ENCODE results near the gene TCEANC. TPM values are rescaled to one million over a fixed set of nuclear protein-coding genes. Genes with fewer than 3 reads are reported as not detected.
"Not testable (repeated sequence)": the region's sequence is repeated elsewhere in the genome, so short reads cannot be mapped to it uniquely, and the experiment has no call there.

Gene TCEANC
- polyA plus RNA-seq, 1 donor from 2014 or later: 13.0 TPM

DNA sequence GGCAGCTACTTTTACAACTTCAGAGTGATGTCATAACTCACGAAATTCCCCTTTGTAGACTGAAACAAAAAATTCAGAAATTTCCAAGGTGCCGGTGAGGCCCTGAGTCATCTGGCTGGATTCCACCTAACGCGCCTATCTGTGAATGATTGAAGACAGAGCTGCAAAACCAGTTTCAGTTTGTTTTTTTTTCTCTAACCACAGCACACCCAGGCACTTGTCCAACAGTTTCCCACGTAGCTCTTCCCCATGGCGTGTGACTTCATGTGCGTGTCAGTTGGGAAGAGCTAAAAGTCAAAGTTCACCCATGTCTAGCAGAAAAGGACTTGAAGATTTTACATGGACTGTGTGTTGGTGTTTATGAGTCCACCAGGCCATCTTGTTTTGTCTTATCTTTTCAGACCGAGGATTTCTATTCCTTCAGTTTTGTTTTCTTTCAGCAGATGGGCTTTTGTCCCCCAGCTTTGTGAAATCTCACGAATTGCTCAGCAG is 16.4 kb downstream of the TCEANC start:
- peaks cover 9 to 13% (median 10%) of the 10 kb centered on the region in 3 donors for H3K4me1 Mint-ChIP-seq
- H3K9me3 Mint-ChIP-seq: no peaks in the 10 kb centered on the region
- peaks cover 34% of the 10 kb centered on the region for H3K27me3 Mint-ChIP-seq
- peaks cover 21% of the 10 kb centered on the region for H3K36me3 Mint-ChIP-seq
- peak overlapping the region in 2 of 3 donors; percentile 33 to 49 for H3K27ac Mint-ChIP-seq
- H3K4me3 Mint-ChIP-seq: peak overlapping the region; percentile 27 to 91 (median 66)

DNA sequence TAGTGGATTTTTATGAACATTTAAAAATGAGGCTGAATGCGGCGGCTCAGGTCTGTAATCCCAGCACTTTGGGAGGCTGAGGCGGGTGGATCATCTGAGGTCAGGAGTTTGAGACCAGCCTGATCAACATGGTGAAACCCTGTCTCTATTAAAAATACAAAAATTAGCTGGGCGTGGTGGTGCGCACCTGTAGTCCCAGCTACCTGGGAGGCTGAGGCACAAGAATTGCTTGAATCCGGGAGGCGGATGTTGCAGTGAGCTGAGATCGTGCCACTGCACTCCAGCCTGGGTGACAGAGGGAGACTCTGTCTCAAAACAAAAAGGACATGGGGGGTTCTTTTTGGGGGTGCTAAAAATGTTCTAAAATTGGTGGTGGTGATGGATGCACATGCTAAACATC is 16.8 kb downstream of the TCEANC start:
- Mint-ChIP-seq H3K27me3 (peaks cover 34% of the 10 kb centered on the region), H3K4me1 (peaks cover 9 to 13% (median 10%) of the 10 kb centered on the region in 3 donors), H3K4me3 (peak overlapping the region in 1 of 4 donors; percentile 91), H3K36me3 (peaks cover 21% of the 10 kb centered on the region)
- not testable (repeated sequence) for H3K27ac Mint-ChIP-seq, H3K9me3 Mint-ChIP-seq

DNA sequence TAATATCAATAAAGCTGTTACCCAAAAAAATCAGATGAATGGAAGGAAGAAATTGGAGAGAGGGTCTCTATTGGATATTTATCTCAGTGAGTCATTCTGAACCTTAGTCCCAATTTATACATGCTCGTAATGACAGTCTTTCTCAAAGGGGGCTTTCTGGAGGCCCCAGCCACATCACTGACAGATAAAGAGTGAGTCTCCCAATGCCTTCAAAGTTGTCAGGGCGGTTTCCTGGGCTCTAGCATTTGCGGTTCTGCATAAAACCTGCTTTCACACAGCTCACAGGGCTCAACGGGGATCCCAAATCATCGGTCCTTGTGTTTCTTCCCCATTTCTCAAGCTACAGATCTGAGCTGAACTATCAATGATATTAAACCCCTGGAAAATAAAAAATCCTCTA is 17.3 kb downstream of the TCEANC start:
- Mint-ChIP-seq H3K4me3 (no peak overlapping the region), H3K9me3 (no peaks in the 10 kb centered on the region), H3K4me1 (peaks cover 9 to 13% (median 10%) of the 10 kb centered on the region in 3 donors), H3K27me3 (peaks cover 34% of the 10 kb centered on the region), H3K27ac (no peak overlapping the region), H3K36me3 (peaks cover 20% of the 10 kb centered on the region)

DNA sequence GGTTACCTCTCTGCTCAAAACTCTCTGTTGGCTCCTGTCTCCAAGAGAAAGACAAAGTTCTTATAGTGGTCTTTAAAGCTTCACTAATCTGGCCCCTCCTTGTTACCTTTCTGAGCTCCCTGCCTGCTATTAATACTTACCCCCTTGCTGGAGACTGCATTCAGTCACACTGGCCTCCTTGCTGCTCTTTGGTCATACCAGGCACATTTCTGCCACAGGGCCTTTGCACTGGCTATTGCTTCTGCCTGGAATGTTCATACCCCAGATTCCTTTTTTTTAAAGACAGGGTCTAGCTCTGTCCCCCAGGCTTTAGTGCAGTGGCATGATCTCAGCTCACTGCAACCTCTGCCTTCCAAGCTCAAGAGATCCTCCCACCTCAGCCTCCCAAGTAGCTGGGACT is 20.1 kb downstream of the TCEANC start:
- peaks cover 9 to 13% (median 10%) of the 10 kb centered on the region in 3 donors for H3K4me1 Mint-ChIP-seq
- H3K27ac Mint-ChIP-seq: no peak overlapping the region
- peak overlapping the region in 1 of 4 donors; percentile 67 for H3K4me3 Mint-ChIP-seq
- H3K36me3 Mint-ChIP-seq: peaks cover 19% of the 10 kb centered on the region
- H3K27me3 Mint-ChIP-seq: peaks cover 32% of the 10 kb centered on the region
- no peaks in the 10 kb centered on the region for H3K9me3 Mint-ChIP-seq

DNA sequence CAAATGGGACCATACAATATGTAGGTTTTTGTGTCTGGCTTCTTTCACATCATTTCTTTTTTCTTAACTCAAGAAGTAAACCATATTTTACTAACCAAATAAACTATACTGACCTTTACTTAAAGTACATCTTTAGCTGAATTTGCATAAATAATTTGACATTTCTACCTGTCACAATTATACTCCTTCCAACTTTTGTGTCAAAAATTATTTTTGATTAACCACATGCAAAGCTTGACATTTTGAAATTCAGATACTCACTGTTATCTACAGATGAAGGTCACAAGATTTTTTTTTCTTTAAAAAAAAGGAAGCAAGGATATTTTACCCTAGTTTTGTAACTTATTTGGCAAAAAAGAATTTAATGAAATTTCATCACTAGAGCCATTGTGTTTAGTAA is 23.9 kb downstream of the TCEANC start:
- H3K36me3 Mint-ChIP-seq: peaks cover 3% of the 10 kb centered on the region
- peaks cover 0 to 2% (median 0%) of the 10 kb centered on the region in 3 donors for H3K9me3 Mint-ChIP-seq
- H3K4me3 Mint-ChIP-seq: no peak overlapping the region
- no peaks in the 10 kb centered on the region for H3K4me1 Mint-ChIP-seq
- peaks cover 12% of the 10 kb centered on the region for H3K27me3 Mint-ChIP-seq
- no peak overlapping the region for H3K27ac Mint-ChIP-seq

DNA sequence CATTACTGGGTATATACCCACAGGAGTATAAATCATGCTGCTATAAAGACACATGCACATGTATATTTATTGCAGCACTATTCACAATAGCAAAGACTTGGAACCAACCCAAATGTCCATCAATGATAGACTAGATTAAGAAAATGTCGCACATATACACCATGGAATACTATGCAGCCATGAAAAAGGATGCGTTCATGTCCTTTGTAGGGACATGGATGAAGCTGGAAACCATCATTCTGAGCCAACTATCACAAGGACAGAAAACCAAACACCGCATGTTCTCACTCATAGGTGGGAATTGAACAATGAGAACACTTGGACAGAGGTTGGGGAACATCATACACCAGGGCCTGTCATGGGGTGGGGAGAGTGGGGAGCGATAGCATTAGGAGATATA is 26.8 kb downstream of the TCEANC start:
- H3K27me3 Mint-ChIP-seq, H3K36me3 Mint-ChIP-seq, H3K4me1 Mint-ChIP-seq: not testable (repeated sequence)

DNA sequence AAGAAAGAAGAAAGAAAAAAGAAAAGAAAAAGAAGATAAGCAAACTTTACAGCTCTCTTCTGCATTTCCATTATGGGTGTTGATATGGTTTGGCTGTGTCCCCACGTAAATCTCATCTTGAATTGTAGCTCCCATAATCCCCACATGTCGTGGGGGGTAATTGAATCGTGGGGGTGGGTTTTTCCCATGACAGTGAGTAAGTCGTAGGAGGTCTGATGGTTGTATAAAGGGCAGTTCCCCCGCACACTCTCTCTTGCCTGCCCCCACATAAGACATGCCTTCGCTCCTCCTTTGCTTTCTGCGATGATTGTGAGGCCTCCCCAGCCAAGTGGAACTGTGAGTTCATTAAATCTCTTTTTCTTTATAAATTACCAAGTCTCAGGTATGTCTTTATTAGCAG is 28.7 kb downstream of the TCEANC start:
- no peak overlapping the region for H3K4me3 Mint-ChIP-seq
- peaks cover 0 to 1% (median 0%) of the 10 kb centered on the region in 3 donors for H3K4me1 Mint-ChIP-seq
- no peak overlapping the region for H3K27ac Mint-ChIP-seq

More for the DNA sequence above, 26.8 kb downstream of the TCEANC start:
- not testable (repeated sequence) for H3K4me3 Mint-ChIP-seq, H3K9me3 Mint-ChIP-seq
- H3K27ac Mint-ChIP-seq: peak overlapping the region in 1 of 3 donors; percentile 1

DNA sequence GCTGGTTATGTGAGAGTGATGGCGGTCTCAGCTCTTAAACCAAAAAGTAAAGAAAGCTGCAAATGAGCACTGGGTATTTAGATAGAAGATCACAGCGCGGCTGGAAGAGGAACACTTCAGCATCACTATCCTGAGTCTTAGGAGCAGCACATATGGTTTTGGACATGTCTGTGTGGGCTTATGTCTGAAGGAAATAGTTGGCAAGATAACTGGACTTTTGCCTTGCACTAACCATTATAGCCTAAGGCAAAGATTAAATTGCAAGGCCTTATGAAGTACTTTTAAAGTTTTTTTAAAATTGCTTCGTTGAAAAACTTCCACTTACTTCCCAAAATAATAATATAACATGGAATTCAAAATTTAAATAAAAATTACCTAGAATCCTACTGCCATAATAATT is 31.4 kb downstream of the TCEANC start:
- H3K27me3 Mint-ChIP-seq: peaks cover 5% of the 10 kb centered on the region
- no peaks in the 10 kb centered on the region for H3K9me3 Mint-ChIP-seq
- H3K4me1 Mint-ChIP-seq: peaks cover 3 to 10% (median 7%) of the 10 kb centered on the region in 3 donors
- H3K36me3 Mint-ChIP-seq: no peaks in the 10 kb centered on the region
- H3K27ac Mint-ChIP-seq: no peak overlapping the region
- H3K4me3 Mint-ChIP-seq: no peak overlapping the region

More for the DNA sequence above, 28.7 kb downstream of the TCEANC start:
- H3K27me3 Mint-ChIP-seq: no peaks in the 10 kb centered on the region
- H3K9me3 Mint-ChIP-seq: peaks cover 0 to 2% (median 0%) of the 10 kb centered on the region in 3 donors
- no peaks in the 10 kb centered on the region for H3K36me3 Mint-ChIP-seq

DNA sequence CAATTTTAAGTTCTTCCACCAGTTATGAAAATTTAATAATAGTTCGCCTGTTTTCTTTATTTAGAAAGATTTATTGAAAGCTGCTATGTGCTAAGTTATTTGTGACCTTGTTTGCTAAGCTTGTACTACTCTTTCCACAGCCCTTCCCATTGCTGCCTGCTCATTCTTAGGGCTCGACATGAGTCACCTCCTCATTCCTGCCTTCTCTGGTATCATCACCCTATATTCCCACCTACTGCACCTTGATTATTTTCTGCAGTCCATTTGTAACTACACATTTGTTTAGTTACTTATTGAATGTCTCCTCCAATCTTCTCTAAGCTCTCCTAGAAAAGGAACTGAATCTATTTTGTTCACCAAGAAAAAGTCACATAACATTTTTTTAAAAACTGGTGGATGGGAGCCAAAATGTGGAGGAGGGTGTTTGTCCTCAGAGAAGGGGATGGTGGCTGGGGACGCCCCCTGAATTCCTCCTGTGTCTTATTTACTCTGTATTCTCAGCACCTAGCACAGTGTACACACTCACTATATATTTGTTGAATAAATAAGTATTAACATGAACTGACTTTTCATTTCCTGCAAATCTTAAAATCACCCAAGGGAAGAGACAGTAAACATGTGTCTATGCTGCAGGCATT is 32.3 kb downstream of the TCEANC start:
- H3K27me3 Mint-ChIP-seq: peaks cover 10% of the 10 kb centered on the region
- H3K27ac Mint-ChIP-seq: no peak overlapping the region
- no peak overlapping the region for H3K4me3 Mint-ChIP-seq

DNA sequence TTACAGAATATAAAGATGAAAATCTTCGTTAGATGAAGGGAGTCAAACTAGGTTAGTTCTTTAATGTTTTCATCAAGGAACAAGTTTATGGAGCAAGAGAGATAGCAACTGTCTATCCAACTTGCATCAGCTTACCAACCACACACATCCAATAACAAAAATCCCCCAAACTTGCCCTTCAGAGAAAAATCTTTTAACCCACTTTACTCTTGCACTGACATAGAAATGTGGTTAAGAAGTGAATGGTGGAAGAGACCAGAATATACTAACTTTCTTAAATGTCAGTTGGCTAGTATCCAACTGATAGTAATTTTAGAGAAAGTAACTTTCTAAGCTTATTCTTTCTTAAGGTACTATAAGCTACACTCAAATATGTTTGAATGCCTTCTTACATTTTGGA is 34.3 kb downstream of the TCEANC start:
- H3K9me3 Mint-ChIP-seq: no peaks in the 10 kb centered on the region
- peaks cover 10% of the 10 kb centered on the region for H3K27me3 Mint-ChIP-seq
- H3K36me3 Mint-ChIP-seq: no peaks in the 10 kb centered on the region
- no peak overlapping the region for H3K27ac Mint-ChIP-seq
- peaks cover 11 to 25% (median 15%) of the 10 kb centered on the region in 3 donors for H3K4me1 Mint-ChIP-seq
- peak overlapping the region in 1 of 4 donors; percentile 87 for H3K4me3 Mint-ChIP-seq

More for the DNA sequence above, 32.3 kb downstream of the TCEANC start:
- no peaks in the 10 kb centered on the region for H3K36me3 Mint-ChIP-seq
- no peaks in the 10 kb centered on the region for H3K9me3 Mint-ChIP-seq
- peaks cover 6 to 15% (median 9%) of the 10 kb centered on the region in 3 donors for H3K4me1 Mint-ChIP-seq

DNA sequence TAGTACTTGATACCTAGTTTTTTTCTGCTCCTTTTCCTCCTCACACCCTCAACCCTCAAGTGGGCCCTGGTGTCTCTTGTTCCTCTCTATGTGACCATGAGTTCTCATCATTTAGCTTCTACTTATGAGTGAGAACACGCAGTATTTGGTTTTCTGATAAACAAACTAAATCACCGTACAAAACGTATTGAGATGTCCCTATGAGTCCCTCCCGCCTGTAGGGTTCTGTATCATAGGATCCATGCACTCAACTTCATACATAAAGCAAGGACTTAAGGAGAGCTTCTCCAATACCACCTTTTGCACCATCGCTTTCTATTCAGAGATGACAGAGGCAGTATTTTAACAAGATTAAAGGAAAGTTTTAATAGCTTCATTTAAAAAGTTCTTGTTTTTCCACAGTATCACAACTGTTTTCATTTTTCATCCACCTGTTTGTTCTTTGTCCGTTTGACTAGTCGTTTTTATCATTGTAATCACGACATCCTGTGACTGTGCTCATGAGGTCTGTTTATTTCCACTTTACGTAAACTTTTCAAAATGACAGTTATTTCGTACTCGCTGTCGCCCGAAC is 35.5 kb downstream of the TCEANC start:
- Mint-ChIP-seq H3K9me3 (no peaks in the 10 kb centered on the region), H3K4me3 (peak overlapping the region; percentile 87 to 96 (median 92)), H3K27me3 (peaks cover 10% of the 10 kb centered on the region), H3K27ac (peak overlapping the region; percentile 31 to 92 (median 82)), H3K36me3 (no peaks in the 10 kb centered on the region), H3K4me1 (peaks cover 16 to 36% (median 27%) of the 10 kb centered on the region in 3 donors)

DNA sequence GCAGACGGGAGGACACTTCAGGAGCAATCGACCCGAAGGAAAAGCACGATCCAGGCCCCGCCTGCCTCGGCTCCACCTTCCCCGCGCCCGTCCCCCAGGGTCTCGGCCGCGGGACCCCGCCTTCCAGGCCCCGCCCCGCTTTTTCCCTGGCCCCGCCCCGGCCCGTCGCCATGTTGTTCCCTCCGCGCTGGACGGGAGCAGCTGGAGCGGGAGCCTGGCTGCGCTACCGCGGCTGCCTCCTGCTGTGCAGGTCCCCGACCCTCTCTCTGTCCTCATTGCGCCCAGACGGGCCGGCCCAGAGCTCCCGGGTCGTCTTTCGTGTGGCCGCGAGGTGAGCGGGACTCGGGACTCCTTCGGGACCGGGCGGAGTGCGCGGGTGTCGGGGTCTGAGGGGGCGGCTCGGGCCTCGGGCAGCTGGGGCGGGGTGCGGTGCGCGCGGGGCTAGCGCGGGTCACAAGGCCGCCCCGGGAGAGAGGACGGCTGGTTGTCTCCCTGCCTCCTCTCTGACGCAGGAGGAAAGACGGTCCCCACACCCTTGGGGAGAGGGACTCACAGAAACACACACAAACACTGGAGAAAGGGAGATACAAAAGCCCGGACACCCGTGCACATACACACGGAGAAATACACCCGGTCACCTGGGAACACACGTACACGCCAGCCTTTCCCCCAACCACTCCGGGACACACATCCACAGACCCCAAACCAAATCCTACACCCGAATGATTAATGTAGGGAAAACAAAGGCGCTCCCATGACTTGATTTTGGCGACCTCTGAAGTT is 36.2 kb downstream of the TCEANC start, which contains the start of gene RAB9A:
Gene RAB9A, plus strand, starts transcription at position 171 of the 783 bp plus-strand sequence. CDS start 19,619 bp downstream, outside the sequence.
- Mint-ChIP-seq H3K4me1 (peaks cover 20 to 41% (median 32%) of the 10 kb centered on the region in 3 donors), H3K4me3 (peak within 1 kb of the TSS; percentile 87 to 96 (median 92)), H3K27ac (peak within 1 kb of the TSS; percentile 31 to 92 (median 83)), H3K27me3 (peaks cover 10% of the 10 kb centered on the region), H3K36me3 (no peaks in the 10 kb centered on the region), H3K9me3 (no peaks in the 10 kb centered on the region)

DNA sequence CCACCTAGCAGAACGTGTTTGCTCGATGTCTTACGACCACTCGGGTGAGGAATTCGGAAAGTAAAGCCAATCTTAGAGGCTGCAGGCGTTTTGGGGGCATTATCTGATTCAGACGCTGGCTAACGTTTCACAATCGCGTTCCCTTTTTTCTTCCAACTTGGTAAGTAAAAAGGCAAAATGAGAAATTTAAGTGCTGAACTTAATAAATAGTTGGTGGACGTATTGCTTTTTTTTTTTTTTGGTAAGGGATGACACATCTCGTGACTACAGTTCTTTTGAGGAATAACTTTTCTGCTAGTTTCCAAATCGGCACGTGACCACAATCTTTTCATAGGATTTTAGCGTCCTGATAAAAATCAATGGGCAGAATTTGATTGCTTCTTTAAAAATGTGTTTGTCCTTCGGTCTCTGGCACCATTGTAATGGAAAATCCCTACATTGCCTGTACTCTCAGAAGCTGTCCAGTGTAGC is 36.8 kb downstream of the TCEANC start:
- peaks cover 10% of the 10 kb centered on the region for H3K27me3 Mint-ChIP-seq
- peaks cover 20 to 45% (median 32%) of the 10 kb centered on the region in 3 donors for H3K4me1 Mint-ChIP-seq
- peak overlapping the region; percentile 31 to 91 (median 83) for H3K27ac Mint-ChIP-seq
- no peaks in the 10 kb centered on the region for H3K36me3 Mint-ChIP-seq
- H3K4me3 Mint-ChIP-seq: peak overlapping the region; percentile 87 to 96 (median 92)
- no peaks in the 10 kb centered on the region for H3K9me3 Mint-ChIP-seq

DNA sequence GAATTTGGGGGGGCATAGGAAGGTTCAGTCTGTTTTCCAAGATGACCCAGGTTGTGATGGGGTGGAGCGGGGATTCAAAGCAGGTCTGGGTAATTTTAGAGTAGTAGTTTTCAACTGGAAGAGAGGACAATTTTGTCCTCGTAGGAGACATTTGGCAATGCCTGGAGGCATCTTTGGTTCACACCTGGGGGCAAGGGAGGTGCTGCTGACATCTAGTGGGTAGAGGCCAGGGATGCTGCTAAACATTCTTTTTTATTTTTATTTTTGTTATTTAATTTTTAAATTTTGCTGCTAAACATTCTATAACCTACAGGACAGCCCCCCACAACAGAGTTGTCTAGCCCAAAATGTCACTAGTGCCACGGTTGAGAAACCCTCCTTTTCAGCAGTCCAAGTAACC is 37.9 kb downstream of the TCEANC start:
- H3K4me3 Mint-ChIP-seq: peak overlapping the region in 3 of 4 donors; percentile 27 to 95 (median 87)
- no peaks in the 10 kb centered on the region for H3K9me3 Mint-ChIP-seq
- H3K27ac Mint-ChIP-seq: peak overlapping the region in 2 of 3 donors; percentile 69 to 83
- no peaks in the 10 kb centered on the region for H3K36me3 Mint-ChIP-seq
- H3K27me3 Mint-ChIP-seq: peaks cover 12% of the 10 kb centered on the region
- peaks cover 28 to 51% (median 41%) of the 10 kb centered on the region in 3 donors for H3K4me1 Mint-ChIP-seq
